WTC11 (cell line): Measurements from ENCODE around the gene KCNK4. TPM values are rescaled to one million over a fixed set of nuclear protein-coding genes. Genes with fewer than 3 reads are reported as not detected.

ENCODE experiments used
- ARID4B ChIP-seq: sonication (generic); formaldehyde crosslinking; IDR thresholded peaks from 2 replicates; pipeline ENCODE4 v1.8.0; 2023; ENCODE audit warnings: missing genetic modification reagents, mild to moderate bottlenecking, borderline replicate concordance
- ETV6 ChIP-seq: sonication (generic); formaldehyde crosslinking; IDR thresholded peaks from 2 replicates; pipeline ENCODE4 v1.8.1; 2022; ENCODE audit warnings: mild to moderate bottlenecking, missing genetic modification reagents
- FOXP1 ChIP-seq: sonication (generic); formaldehyde crosslinking; IDR thresholded peaks from 2 replicates; pipeline ENCODE4 v1.8.0; 2022; ENCODE audit warnings: missing genetic modification reagents, mild to moderate bottlenecking, moderate library complexity, borderline replicate concordance
- FOXP4 ChIP-seq: sonication (generic); formaldehyde crosslinking; IDR thresholded peaks from 2 replicates; pipeline ENCODE4 v1.8.0; 2022; ENCODE audit warnings: mild to moderate bottlenecking, missing genetic modification reagents
- HMGXB4 ChIP-seq: sonication (generic); formaldehyde crosslinking; IDR thresholded peaks from 2 replicates; pipeline ENCODE4 v1.8.1; 2023; ENCODE audit warnings: mild to moderate bottlenecking, moderate library complexity, missing genetic modification reagents
- MXD4 ChIP-seq: fragments of 250-450 bp; sonication (Bioruptor Pico); IDR thresholded peaks from 2 replicates; pipeline ENCODE4 v1.8.0; 2021; ENCODE audit warnings: mild to moderate bottlenecking, moderate library complexity, borderline replicate concordance
- NFYB ChIP-seq: sonication (generic); formaldehyde crosslinking; conservative IDR thresholded peaks from 2 replicates; pipeline ENCODE4 v1.8.0; 2022; ENCODE audit warnings: low read depth, missing genetic modification reagents
- NR1H2 ChIP-seq: sonication (generic); formaldehyde crosslinking; IDR thresholded peaks from 2 replicates; pipeline ENCODE4 v1.9.0; 2021; ENCODE audit warnings: mild to moderate bottlenecking, moderate library complexity, missing genetic modification reagents
- STAT6 ChIP-seq: sonication (generic); formaldehyde crosslinking; conservative IDR thresholded peaks from 2 replicates; pipeline ENCODE4 v1.8.1; 2023; ENCODE audit warnings: mild to moderate bottlenecking, low read depth, missing genetic modification reagents, moderate library complexity
- TEAD4 ChIP-seq: sonication (generic); formaldehyde crosslinking; IDR thresholded peaks from 2 replicates; pipeline ENCODE4 v1.8.0; 2022; ENCODE audit warnings: mild to moderate bottlenecking, missing genetic modification reagents
- USF2 ChIP-seq: sonication (generic); formaldehyde crosslinking; IDR thresholded peaks from 2 replicates; pipeline ENCODE4 v1.8.1; 2023; ENCODE audit warnings: mild to moderate bottlenecking, missing genetic modification reagents, moderate library complexity
- ZNF219 ChIP-seq: sonication (generic); formaldehyde crosslinking; IDR thresholded peaks from 2 replicates; pipeline ENCODE4 v1.8.0; 2023; ENCODE audit warnings: missing genetic modification reagents, mild to moderate bottlenecking, borderline replicate concordance
- ZNF423 ChIP-seq: fragments of 250-450 bp; sonication (Bioruptor Pico); IDR thresholded peaks from 2 replicates; pipeline ENCODE4 v2.1.2; 2022; ENCODE audit warnings: mild to moderate bottlenecking, moderate library complexity
- ZNF425 ChIP-seq: fragments of 250-450 bp; sonication (Bioruptor Pico); conservative IDR thresholded peaks from 2 replicates; pipeline ENCODE4 v1.9.0; 2021; ENCODE audit warnings: mild to moderate bottlenecking
- ZNF532 ChIP-seq: fragments of 250-450 bp; sonication (Bioruptor Pico); IDR thresholded peaks from 2 replicates; pipeline ENCODE4 v1.9.0; 2021; ENCODE audit warnings: mild to moderate bottlenecking, borderline replicate concordance
- ZSCAN18 ChIP-seq: fragments of 250-450 bp; sonication (Bioruptor Pico); IDR thresholded peaks from 2 replicates; pipeline ENCODE4 v2.1.2; 2022; ENCODE audit warnings: mild to moderate bottlenecking, moderate library complexity
- total RNA-seq: library from RNA; stranded (reverse); gene quantifications from 3 replicates; pipeline ENCODE4 v1.2.3, GENCODE V29; 2021

The KCNK4 gene
- total RNA-seq, 1 experiment from 2014 or later, result 0.74 TPM

- no peak for TF ChIP-seq ZNF532 (CRISPR knock-in tag)
- TF ChIP-seq USF2 (CRISPR knock-in tag), result 0 out of 2 replicates have a peak, but pooled peaks have one; percentile 20
- TF ChIP-seq FOXP1, result peak; percentile 18; the same call in 1 of the 2 replicates
- TF ChIP-seq MXD4 (CRISPR knock-in tag), result no peak
- TF ChIP-seq NR1H2, result no peak
- no peak for TF ChIP-seq TEAD4 (CRISPR knock-in tag)
- TF ChIP-seq ZNF219 (CRISPR knock-in tag), result no peak
- TF ChIP-seq ARID4B (CRISPR knock-in tag), result peak; percentile 77; the same call in 1 of the 2 replicates
- no peak for TF ChIP-seq ZNF425 (CRISPR knock-in tag)
- no peak for TF ChIP-seq STAT6
- no peak for TF ChIP-seq ZNF423
- no peak; the same call in none of the 2 replicates for TF ChIP-seq ETV6 (CRISPR knock-in tag)
- TF ChIP-seq HMGXB4 (CRISPR knock-in tag), result peak; percentile 84; the same call in 1 of the 2 replicates
- no peak for TF ChIP-seq ZSCAN18 (CRISPR knock-in tag)
- TF ChIP-seq NFYB (CRISPR knock-in tag), result 0 out of 2 replicates have a peak, but pooled peaks have one; percentile 16
- peak; percentile 55; the same call in 1 of the 2 replicates for TF ChIP-seq FOXP4 (CRISPR knock-in tag)
Observed at GRCh38 chr11:64246871-64247728, 44.0 kb upstream of the KCNK4 start, which contains the start of gene PPP1R14B (continued).
